ENCODE results near the gene MTNR1B.

The MTNR1B gene

DNA sequence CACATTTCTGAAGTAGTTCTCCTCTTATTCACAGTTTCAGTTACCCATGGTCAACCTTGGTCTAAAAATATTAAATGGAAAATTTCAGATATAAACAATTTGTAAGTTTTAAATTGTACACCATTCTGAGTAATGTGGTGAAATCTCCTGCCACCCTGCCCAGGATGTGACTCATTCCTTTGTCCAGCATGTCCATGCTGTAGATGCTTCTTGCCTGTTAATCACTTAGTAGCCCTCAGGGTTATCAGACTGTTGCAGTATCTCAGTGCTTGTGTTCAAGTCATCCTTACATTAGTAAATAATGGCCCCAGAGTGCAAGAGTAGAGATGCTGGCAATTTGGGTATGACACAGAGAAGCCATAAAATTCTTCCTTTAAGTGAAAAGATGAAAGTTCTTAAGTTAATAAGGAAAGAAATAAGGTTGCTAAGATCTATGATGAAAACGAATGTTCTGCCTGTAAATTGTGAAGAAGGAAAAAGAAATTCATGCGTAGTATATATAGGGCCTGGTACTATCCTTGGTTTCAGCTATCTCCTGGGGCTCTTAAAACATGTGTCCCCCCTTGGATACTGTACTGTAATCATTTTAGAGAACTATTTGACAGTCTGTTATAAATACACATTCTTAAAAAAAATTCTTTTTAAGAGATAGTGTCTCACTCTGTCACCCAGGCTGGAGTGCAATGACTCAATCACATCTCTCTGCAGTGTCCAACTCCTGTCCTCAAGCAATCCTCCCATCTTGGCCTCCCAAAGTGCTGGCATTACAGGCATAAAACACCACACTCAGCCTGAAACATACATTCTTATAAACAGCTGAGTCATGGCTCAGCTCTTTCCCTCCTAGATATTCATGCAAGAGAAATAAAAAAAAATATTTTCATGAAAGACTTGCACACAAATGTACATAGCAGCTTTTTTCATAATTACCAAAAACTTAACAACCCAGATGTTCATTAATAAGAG, 31.3 kb downstream of the MTNR1B start:
- no peaks in the 10 kb centered on the region for H3K4me1 Mint-ChIP-seq
- no peak overlapping the region for H3K27ac Mint-ChIP-seq
- no peak for ATAC-seq
- no peaks in the 10 kb centered on the region for H3K27me3 Mint-ChIP-seq
- DNase-seq, result no peak
- no peaks in the 10 kb centered on the region for H3K36me3 Mint-ChIP-seq (ENCODE audit: low read depth)
- H3K9me3 Mint-ChIP-seq, result peaks cover 22% of the 10 kb centered on the region
- H3K4me3 Mint-ChIP-seq, result no peak overlapping the region

DNA sequence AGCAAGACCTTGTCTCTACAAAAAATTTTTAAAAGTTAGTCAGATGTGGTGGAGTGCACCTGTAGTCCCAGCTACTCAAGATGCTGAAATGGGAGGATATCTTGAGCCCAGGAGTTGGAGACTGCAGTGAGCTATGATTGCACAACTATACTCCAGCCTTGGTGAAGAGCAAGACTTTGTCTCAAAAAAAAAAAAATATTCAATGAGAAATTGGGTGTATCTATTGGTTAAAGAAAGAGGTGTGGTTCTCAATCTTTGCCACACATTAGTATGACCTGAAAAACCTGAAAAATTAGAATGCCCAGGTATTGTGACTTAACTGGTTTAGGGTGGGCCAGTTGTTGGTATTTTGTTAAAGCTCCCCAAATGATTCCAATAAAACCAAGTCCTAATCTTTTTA, 32.4 kb downstream of the MTNR1B start:
- H3K36me3 Mint-ChIP-seq (ENCODE audit: low read depth), result no peaks in the 10 kb centered on the region
- H3K27ac Mint-ChIP-seq, result no peak overlapping the region
- H3K9me3 Mint-ChIP-seq, result peaks cover 27% of the 10 kb centered on the region
- no peaks in the 10 kb centered on the region for H3K27me3 Mint-ChIP-seq
- H3K4me1 Mint-ChIP-seq, result no peaks in the 10 kb centered on the region
- ATAC-seq, result no peak
- no peak for DNase-seq
- H3K4me3 Mint-ChIP-seq, result no peak overlapping the region

DNA sequence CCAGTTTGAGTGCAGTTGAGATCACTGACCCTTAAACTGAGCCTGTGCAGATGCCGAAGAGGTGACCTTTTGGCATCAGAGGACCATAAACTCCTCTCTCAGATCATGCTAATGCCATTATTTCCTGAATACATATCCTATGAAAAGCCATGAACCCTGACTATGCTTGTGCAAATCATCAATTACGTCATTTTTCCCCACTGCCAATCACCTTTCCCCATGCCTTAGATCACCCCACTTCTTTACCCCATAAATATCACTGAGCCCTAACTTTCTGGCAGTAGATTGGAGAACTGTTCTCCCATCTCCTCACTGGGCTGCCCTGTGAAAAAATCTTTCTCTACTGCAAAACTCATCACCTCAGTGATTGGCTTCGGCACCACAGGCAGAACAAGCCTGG, 32.9 kb downstream of the MTNR1B start:
- Mint-ChIP-seq H3K27ac (no peak overlapping the region), H3K9me3 (peaks cover 27% of the 10 kb centered on the region), H3K4me1 (no peaks in the 10 kb centered on the region), H3K36me3 (ENCODE audit: low read depth) (no peaks in the 10 kb centered on the region), H3K4me3 (no peak overlapping the region), H3K27me3 (no peaks in the 10 kb centered on the region)
- DNase-seq (no peak), ATAC-seq (no peak)

DNA sequence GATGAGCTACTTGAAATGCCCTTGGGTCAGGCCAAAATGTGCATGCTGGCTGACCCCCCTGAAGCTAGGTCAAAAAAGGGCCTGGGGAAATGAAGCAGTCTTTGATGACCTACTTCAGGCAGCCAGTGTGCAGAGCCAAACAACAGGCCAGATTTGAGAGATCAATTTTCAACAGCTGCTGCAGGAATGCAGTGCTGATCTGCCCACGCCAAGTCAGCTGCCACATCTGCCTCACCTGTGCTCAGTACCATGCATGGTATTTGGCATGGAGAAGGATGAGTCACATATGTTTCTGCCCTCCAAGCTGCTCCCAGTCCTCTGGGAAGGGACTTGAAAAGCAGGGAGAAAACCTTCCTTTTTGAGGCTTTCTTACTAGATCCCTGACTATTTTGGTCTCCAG, 35.8 kb downstream of the MTNR1B start:
- Mint-ChIP-seq H3K27me3 (no peaks in the 10 kb centered on the region), H3K4me3 (no peak overlapping the region), H3K36me3 (ENCODE audit: low read depth) (no peaks in the 10 kb centered on the region), H3K9me3 (peaks cover 19% of the 10 kb centered on the region), H3K27ac (no peak overlapping the region), H3K4me1 (no peaks in the 10 kb centered on the region)
- ATAC-seq, result no peak
- DNase-seq, result no peak

DNA sequence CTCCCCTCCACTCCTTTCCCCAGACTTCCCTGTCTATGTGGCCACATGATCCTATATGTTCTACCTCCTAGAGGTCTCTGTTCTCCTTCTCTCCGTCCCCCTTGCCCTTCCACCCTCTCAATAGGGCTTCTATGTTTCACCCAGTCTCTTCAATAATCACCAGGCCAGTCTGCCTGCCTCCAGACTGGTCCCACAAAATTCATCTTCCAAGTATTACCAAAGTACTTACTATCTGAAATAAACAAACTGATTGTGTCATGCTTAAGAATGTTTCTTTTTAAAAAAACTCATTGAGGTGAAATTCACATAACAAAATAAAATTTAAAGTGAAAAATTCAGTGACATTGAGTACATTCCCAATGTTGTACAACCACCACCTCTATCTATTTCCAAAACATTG, 44.2 kb downstream of the MTNR1B start:
- DNase-seq, result no peak
- Mint-ChIP-seq H3K36me3 (ENCODE audit: low read depth) (no peaks in the 10 kb centered on the region), H3K4me1 (no peaks in the 10 kb centered on the region), H3K4me3 (no peak overlapping the region), H3K9me3 (peaks cover 12% of the 10 kb centered on the region), H3K27me3 (peaks cover 2% of the 10 kb centered on the region), H3K27ac (no peak overlapping the region)
- no peak for ATAC-seq

DNA sequence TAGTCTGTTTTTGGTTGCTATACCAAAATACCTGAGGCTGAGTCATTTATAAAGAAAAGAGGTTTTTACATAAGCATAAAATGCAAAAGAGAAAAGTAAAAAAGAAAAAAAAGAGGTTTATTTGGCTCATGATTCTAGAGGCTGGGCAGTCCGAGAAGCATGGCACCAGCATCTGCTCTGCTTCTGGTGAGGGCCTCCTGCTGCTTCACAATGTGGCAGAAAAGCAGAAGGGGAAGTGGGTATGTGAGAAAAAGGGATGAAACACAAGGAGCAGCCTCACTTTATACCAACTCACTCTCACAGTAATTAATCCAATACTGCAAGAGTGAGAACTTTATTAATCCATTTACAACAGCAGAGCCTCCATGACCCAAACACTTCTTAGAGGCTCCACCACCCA, 47.1 kb downstream of the MTNR1B start:
- H3K4me3 Mint-ChIP-seq, result no peak overlapping the region
- no peaks in the 10 kb centered on the region for H3K36me3 Mint-ChIP-seq (ENCODE audit: low read depth)
- H3K9me3 Mint-ChIP-seq, result peaks cover 8% of the 10 kb centered on the region
- H3K4me1 Mint-ChIP-seq, result no peaks in the 10 kb centered on the region
- no peak for DNase-seq
- no peak overlapping the region for H3K27ac Mint-ChIP-seq
- no peak for ATAC-seq
- peaks cover 2% of the 10 kb centered on the region for H3K27me3 Mint-ChIP-seq

DNA sequence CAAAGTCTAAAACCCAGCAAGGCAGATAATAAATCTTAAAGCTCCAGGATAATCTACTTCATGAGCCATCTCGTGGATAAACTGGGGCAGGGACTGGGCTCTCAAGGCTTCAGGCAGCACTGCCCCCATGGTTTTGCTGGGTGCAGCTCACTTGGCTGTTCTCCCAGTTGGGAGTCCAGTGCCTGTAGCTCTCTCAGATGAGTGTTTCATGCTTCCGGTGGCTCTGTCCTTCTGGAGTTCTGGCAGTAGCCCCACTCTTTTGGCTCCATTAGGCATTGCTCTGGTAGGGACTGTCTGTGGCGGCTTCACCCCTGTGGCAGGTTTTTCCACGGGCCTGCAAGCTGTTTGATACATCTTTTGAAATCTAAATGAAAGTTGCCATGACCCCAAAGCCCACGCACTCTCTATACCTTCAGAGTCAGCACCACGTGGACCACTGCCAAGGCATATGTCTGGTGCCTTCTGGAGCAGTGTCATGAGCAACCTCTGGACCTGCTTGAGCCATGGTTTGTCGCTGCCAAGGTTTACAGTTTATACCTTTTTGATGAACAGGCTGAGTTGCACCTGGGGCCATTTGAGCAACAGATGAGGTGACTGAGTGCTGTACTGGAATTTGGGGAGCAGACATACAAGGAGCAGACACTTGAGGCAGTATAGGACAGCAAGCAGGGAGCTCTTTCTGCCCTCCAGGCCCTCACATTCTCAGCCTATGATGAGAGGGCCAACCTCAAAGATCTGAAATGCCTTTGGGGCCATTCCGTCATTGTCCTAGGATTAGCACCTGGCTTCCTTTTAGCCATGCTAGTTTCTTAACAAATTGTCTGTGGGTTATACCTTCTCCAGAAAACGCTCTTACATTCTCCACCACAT, 48.6 kb downstream of the MTNR1B start:
- DNase-seq, result no peak

DNA sequence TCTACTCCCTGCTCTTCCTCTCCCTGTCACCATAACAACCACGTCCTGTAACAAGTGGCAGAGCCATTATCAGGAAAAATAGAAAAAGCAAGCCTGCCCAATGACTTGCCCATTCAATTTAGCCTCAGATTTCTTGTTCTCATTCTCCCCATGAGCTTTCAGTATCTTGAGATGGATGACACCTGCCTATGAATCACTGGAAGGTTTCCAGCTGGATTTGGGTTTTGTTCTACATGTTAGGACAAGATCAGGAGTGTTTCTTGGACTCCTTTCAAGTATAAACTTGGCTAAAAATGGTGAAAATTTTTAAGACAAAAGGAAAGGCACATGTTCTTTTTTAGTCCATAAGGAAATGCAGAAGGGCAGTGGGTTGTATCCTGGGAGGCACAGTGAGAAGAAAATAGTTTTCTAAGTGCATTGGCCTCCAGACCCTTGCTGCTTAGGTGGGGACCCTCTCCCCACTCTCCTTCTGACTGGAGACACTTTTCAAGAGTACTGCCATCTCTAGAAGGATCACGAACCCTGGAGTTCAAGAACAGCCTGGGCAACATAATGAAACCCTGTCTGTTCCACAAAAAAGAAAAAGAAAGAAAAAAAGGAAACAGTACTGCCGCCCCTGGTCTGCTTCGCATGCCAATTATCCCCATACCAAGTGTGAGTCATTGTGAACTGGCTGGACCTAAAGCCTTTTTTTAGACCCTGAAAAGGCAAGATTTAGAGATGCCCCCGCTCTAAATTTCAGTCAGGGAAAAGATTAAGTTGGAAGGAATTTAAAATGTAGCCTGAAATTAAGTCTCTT, 51.0 kb downstream of the MTNR1B start:
- ATAC-seq (no peak), DNase-seq (no peak)
- H3K4me1 Mint-ChIP-seq, result no peaks in the 10 kb centered on the region
- H3K36me3 Mint-ChIP-seq (ENCODE audit: low read depth), result no peaks in the 10 kb centered on the region
- no peak overlapping the region for H3K27ac Mint-ChIP-seq
- no peaks in the 10 kb centered on the region for H3K27me3 Mint-ChIP-seq
- H3K4me3 Mint-ChIP-seq, result no peak overlapping the region
- H3K9me3 Mint-ChIP-seq, result peaks cover 4% of the 10 kb centered on the region

More for the DNA sequence above, 48.6 kb downstream of the MTNR1B start:
- H3K27me3 Mint-ChIP-seq, result peaks cover 2% of the 10 kb centered on the region
- H3K36me3 Mint-ChIP-seq (ENCODE audit: low read depth), result no peaks in the 10 kb centered on the region
- no peak overlapping the region for H3K27ac Mint-ChIP-seq
- H3K4me1 Mint-ChIP-seq, result no peaks in the 10 kb centered on the region
- H3K4me3 Mint-ChIP-seq, result no peak overlapping the region
- no peak for ATAC-seq
- peaks cover 8% of the 10 kb centered on the region for H3K9me3 Mint-ChIP-seq

DNA sequence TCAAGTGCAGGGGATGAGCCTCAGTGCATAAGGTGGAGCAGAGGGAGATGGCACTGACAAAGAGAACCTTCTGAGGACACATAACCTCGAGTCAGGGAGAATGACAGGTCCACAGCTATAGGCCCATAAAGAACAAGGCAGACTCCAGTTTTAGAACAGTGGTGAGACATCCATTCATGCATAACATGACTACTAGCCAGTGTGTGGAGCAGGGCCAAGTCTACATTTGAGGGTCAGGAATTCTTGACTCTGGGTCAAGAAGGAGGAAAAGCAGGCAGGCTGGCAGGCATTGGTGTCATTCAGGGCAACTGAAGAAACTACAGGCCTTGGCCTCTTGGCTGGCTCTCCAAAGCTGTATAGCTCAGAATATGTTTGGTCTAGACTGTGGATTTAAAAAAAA, 54.9 kb downstream of the MTNR1B start:
- no peaks in the 10 kb centered on the region for H3K9me3 Mint-ChIP-seq
- no peak overlapping the region for H3K27ac Mint-ChIP-seq

DNA sequence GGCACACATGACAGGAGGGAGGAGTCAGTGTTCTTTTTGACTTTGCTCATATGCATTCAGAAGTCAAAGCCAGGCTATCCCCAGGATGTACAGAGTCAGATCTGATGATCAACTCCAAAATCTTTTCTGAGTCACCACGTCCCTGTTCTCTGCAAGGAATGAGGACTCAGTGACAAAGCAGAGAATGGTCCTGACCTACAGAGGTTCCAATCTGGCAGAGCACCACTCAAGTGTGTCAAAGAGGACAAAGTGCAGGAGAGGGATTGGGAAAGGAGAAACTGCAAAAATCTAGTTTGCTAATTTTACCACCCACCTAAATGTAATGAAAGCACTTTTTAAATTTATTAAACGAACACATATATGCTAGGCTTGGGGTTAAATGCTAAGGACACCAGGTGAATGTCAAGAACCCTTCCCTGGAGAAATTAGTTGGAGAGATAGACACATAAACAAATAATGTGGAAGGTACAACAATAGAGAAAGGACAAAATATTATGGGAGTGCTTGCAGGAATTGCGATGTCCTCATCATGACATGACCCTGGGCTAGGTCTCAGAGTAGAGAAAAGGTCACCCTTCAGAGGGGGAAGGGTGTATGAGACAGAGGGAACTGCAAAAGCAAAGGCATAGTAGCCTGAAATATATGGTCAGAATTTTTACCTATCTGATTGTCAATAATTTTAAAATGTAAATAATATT, 56.3 kb downstream of the MTNR1B start:
- no peaks in the 10 kb centered on the region for H3K9me3 Mint-ChIP-seq
- no peak overlapping the region for H3K4me3 Mint-ChIP-seq
- no peaks in the 10 kb centered on the region for H3K4me1 Mint-ChIP-seq
- ATAC-seq (no peak), DNase-seq (no peak)
- H3K27ac Mint-ChIP-seq, result no peak overlapping the region
- no peaks in the 10 kb centered on the region for H3K27me3 Mint-ChIP-seq
- no peaks in the 10 kb centered on the region for H3K36me3 Mint-ChIP-seq (ENCODE audit: low read depth)

More for the DNA sequence above, 54.9 kb downstream of the MTNR1B start:
- H3K27me3 Mint-ChIP-seq, result no peaks in the 10 kb centered on the region
- no peak for DNase-seq
- no peak for ATAC-seq
- no peak overlapping the region for H3K4me3 Mint-ChIP-seq
- H3K36me3 Mint-ChIP-seq (ENCODE audit: low read depth), result no peaks in the 10 kb centered on the region
- no peaks in the 10 kb centered on the region for H3K4me1 Mint-ChIP-seq

DNA sequence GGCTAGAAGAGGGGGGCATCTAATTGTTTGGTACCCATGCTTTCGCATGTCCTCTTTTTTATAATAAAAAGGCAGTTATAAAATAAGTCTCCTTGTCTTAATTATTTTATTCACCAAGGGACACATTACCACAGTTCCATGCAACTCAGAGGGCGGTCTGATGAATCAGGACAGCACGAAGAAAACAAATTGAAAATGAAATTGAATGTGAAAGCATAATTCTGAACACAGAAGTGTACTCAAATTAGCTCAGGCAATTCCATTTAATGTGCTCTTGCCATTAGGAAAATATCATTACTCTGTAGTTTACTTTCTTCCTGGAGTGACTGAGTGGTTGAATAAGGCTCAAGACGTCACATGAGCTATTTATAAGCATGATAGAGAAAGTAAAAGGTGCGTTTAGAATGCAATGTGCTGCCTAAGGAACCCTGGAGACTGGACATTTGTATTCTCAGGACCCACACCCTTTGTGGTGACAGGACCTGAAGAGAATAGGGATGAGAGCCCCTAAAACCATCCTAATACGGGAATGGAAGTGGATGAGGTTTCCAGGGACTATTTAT, 59.6 kb downstream of the MTNR1B start:
- DNase-seq (no peak), ATAC-seq (no peak)
- no peaks in the 10 kb centered on the region for H3K4me1 Mint-ChIP-seq
- H3K9me3 Mint-ChIP-seq, result no peaks in the 10 kb centered on the region
- no peaks in the 10 kb centered on the region for H3K36me3 Mint-ChIP-seq (ENCODE audit: low read depth)
- H3K27me3 Mint-ChIP-seq, result no peaks in the 10 kb centered on the region
- H3K4me3 Mint-ChIP-seq, result no peak overlapping the region
- H3K27ac Mint-ChIP-seq, result no peak overlapping the region

DNA sequence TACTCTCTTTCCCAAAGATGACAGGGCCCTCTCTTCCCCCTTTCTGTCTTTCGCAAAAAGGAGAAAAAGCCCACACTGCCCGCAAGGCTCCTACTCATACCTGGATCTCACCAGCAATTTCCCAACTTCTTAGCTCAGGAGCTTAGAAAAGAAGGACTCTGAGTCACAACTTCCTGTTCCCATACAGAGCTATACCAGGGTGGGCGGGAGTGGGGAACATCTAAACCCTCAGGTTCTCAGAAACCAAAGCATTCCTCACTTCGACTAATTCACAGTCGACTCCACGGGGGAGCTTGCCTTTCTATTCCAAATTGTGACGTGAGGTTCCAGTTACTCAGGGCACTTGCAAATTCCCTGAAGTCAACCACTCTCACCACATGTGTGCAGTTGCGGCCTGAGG, 61.9 kb downstream of the MTNR1B start:
- no peak overlapping the region for H3K27ac Mint-ChIP-seq
- no peak for DNase-seq

More for the DNA sequence above, 61.9 kb downstream of the MTNR1B start:
- H3K4me1 Mint-ChIP-seq, result no peaks in the 10 kb centered on the region
- ATAC-seq, result no peak
- H3K36me3 Mint-ChIP-seq (ENCODE audit: low read depth), result no peaks in the 10 kb centered on the region
- H3K4me3 Mint-ChIP-seq, result no peak overlapping the region
- no peaks in the 10 kb centered on the region for H3K27me3 Mint-ChIP-seq
- no peaks in the 10 kb centered on the region for H3K9me3 Mint-ChIP-seq
